CD4-positive, alpha-beta T cell treated with Interleukin-1 beta for 1 hour (primary cell): ENCODE results near the gene SERINC3.
A peak's percentile ranks its signal among the peaks of the same experiment; 100 is the strongest.

Experiments
- DNase-seq, 2 donors: peaks; one replicate each; pipeline ENCODE4 v3.0.0-alpha.2; 2020 to 2022

SERINC3 gene

DNA sequence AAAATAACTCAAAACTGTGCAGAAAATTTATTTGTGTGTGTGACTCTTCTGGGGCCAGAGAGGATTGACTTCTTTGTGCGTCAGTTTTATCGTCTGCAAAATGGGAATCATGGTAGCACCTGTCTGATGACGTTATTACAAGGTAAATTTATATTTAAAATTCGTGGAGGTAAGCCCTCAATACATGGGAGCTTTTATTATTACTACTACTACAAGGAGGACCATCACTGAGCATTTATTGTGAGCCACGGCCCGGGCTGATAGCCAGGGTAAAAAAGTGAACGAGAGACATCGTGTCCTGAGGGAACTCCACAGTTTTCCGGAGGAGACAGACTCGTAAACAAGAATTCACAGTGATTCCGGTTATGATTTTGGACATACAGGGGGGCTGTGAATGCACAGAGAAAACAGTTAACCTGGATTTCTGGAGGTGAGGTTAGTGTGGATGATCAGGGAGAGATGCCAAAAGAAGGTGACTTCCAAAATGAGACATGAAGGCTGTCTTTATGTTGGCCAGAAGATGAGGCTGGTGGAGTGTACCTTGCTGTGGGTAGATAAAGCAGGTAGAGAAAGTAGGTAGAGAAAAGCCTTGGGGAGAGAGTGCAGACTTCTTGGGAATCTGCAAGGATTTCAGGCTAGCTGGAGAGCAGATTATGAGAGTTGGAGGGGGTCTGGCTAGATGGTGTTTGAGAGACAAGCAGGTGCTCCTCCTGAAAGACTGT, 10.6 kb upstream of the SERINC3 start:
- no peak for DNase-seq

DNA sequence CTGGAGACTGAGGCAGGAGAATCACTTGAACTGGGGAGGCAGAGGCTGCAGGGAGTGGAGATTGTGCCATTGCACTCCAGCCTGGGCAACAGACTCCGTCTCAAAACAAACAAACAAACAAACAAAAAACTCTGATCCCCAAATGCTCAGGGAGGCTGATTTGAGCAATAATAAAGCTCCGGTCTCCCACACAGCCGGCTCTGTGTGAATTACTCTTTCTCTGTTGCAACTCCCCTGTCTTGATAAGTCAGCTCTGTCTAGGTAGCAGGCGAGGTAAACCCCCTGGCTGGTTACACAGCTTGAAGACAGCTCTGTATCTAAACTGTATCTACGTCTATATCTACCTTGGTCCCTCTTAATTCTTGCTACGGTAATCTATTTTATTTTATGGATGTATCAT, 6.4 kb upstream of the SERINC3 start:
- no peak for DNase-seq

- no peak for DNase-seq
Measured at GRCh38 chr20:44527716-44528199, 5.9 kb upstream of the SERINC3 start.

DNA sequence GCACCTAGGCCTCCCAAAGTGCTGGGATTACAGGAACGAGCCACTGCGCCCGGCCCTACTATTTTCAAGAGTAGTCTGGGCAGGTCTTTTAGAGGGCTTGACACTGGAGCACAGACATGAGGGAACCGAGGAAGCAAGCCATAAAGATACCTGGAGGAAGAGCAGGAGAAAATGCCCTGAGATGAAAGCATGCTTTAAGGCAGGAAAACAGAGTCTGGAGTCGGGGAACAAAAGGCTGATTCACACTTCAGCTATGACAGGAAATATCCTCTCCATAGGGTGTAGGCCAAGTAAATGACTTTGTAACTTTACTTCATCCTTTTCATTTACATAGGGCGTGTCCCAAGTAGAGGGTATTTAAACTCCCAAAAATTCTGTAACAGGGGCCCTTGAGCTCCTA, 4.3 kb upstream of the SERINC3 start:
- DNase-seq = no peak

GRCh38 chr20:44523746-44524145, 1.9 kb upstream of the SERINC3 start:
- DNase-seq = no peak

DNA sequence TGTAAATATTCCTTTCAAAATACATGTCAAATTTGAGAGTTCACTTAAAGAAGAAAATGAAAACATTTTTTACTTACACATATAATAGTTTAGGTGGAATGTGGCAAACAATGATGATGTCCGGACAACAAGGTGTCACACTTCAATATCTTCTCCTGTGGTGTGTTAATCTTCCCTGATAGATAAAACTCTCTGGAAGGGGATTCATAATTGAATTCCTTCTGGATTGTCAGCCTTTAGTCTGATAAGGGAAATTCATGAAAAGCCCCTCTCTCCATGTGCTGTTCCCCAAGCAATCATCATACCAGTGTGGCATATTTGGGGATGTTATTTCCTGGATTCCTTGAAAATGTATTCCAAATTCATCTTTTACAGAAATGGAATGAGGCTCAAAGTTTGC, 971 bp upstream of the SERINC3 start:
- DNase-seq = no peak

- peak in 1 of 2 donors; percentile 29 for DNase-seq
Measured at GRCh38 chr20:44520881-44521280, 989 bp downstream of the SERINC3 start.

DNA sequence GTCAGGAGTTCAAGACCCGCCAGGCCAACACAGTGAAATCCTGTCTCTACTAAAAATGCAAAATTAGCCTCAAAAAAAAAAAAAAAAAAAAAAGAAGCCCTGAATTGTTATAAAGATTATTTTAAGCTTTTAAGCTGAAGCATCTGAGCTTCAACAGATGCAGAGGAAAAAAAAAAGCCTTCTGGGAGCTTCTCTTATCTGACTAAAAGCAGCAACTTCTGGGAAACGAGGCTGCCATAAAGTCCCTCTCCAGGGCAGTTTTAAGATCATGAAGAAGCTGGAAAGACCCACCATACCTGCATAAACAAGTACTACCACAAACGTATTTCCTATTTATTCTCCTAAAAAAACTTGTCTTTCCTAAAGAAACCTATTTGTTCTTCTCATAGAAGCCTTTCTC, 3.6 kb downstream of the SERINC3 start:
- no peak for DNase-seq

GRCh38 chr20:44517454-44517853, 4.4 kb downstream of the SERINC3 start:
- DNase-seq = no peak

GRCh38 chr20:44516491-44516890, 5.4 kb downstream of the SERINC3 start:
- no peak for DNase-seq

DNA sequence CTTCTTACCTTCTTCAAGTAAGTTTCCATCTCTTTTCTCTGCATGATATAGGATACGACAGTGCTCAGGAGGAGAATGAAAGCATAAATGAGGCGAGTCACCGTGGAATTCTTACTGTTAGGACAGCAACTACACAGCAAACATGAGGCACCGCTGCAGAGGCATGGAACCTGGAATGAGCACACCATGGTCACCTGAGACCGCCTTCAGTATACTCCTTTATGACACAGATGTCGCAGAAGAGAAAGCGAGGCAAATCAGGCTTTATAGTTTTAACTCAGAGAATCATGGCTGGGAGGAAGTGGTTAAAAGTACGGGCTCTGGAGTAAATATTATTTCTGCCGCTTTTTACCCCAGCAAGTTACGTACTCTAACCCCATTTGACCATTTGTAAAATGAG, 8.0 kb downstream of the SERINC3 start:
- no peak for DNase-seq

GRCh38 chr20:44509762-44510161, 12.1 kb downstream of the SERINC3 start:
- DNase-seq = no peak

GRCh38 chr20:44504402-44505307, 17.2 kb downstream of the SERINC3 start:
- no peak for DNase-seq

- no peak for DNase-seq
Measured at GRCh38 chr20:44502968-44503367, 18.9 kb downstream of the SERINC3 start.

DNA sequence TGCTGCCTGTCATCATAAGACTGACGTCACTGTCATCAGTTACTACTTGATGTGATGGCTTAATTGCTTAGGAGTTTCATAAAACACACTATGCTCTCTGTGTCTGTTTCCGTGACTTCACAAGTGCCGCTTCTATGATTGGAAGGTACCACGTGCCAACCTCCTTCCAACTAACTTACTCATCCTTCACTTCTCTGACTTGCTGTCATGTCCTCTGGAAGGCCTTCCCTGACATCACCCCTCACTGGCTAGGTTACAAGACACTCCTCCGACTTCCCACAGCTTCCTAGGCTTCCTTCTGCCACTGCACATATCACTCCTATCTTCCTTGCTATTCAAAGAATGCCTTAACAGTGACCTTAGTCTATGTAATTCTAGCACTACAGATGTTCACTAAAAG, 20.4 kb downstream of the SERINC3 start:
- DNase-seq = no peak

DNA sequence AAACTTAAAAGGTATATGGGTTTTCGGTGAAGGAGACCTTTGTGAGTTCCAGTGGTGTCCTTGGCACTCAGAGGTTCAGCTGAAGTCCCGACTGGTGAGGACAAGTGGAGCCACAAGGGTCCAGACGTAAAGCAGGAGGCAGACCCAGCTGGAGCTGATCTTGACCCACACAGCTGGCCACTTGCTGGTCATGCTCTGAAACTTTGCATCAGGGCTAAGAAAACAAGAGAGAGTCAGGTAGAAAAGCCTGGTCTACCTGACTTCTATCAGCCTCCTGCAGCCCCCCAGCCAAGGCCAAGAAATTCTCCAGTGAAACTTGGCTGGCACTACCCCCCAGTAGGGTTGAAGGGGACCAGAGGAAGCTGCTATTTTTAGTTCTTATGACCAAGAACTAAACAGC, 21.6 kb downstream of the SERINC3 start:
- DNase-seq = no peak

GRCh38 chr20:44497761-44498160, 24.1 kb downstream of the SERINC3 start:
- DNase-seq = no peak

DNA sequence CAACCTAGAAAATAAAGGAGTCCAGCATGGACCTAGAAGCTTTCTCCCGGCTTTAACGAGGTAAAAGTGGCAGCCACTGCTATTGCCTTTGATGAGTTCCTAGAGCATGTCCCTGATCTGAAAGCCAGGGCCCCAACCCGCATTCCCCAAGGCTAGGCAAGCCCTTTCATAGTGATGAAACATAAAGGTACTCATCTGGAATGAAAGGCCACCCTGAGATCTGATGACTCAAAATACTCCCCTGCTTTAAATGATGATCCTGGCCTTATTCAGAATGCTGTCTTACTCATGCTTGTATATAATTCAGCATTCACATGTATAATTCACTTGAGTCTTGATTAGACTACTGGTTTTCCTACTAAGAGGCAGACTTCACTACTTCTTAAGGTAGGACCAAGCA, 24.9 kb downstream of the SERINC3 start:
- no peak for DNase-seq

- no peak for DNase-seq
Measured at GRCh38 chr20:44495802-44496481, 25.9 kb downstream of the SERINC3 start.

GRCh38 chr20:44495257-44495656, 26.6 kb downstream of the SERINC3 start:
- DNase-seq = no peak

DNA sequence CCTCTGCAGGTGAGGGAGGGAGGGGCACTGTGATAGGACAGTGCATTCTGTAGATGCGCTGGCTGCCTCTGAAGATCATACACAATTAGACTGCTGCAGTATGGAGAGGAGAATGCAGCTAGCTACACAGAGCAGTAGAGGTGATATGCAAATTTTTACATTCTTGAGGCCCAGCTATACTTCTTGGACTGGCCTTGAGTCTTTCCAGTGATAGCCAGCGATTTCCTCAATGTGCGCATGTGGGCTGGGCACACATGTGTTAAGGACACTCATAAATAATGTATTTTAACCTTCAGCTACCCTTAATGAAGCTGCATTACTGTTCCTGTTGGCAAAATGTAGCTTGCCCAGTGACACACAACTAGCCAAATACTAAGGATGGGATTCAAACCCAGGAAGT, 27.2 kb downstream of the SERINC3 start:
- DNase-seq = no peak

- no peak for DNase-seq
Measured at GRCh38 chr20:44494266-44494665, 27.6 kb downstream of the SERINC3 start.

DNA sequence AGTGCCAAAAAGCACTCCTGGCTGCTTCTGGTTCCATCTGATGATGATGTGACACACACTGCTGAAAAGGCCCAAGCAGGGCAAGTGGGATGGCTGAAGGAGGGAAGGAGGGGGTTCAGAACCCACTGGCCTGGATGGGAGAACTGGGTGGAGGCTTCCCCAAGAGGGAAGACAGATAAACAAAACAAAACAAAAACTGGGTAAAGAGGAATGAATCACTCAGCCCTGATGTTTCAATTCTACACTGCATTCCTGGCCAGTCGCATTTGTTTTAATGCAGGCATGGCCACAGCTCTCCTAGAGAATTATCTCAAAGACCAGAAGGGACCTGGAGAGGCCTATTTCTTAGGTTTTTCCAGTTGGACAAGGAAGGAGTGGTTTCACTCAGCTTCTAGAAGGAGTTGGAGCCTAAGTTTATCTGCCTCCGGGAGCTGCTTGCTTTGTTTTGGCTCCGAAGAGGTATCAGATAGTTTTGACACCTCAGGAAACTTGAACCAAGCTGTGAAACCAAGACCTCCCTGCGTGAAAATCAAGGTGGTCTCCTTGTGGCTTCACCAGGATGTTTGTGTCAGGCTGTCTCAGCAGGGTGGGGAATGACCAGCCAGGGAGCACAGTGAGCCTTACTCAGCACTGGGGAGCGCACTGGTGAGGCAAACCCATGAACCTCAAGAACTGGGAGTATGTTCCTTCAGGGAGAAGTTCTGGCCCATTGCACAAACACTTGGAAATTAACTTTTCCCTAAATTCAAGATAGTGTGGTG, 30.1 kb downstream of the SERINC3 start:
- DNase-seq = peak in 1 of 2 donors; percentile 26
